HG03378 (cell line): Measurements from ENCODE around the gene RFPL2.
"Not testable (repeated sequence)": the region's sequence is repeated elsewhere in the genome, so short reads cannot be mapped to it uniquely, and the experiment has no call there.

Source experiments
- ATAC-seq: cut with Tn5 transposase; IDR thresholded peaks from one replicate; pipeline ENCODE4 v1.9.1; 2021; ENCODE audit warnings: mild to moderate bottlenecking, moderate library complexity; ENCODE audit not compliant: unreplicated experiment

Gene RFPL2

DNA sequence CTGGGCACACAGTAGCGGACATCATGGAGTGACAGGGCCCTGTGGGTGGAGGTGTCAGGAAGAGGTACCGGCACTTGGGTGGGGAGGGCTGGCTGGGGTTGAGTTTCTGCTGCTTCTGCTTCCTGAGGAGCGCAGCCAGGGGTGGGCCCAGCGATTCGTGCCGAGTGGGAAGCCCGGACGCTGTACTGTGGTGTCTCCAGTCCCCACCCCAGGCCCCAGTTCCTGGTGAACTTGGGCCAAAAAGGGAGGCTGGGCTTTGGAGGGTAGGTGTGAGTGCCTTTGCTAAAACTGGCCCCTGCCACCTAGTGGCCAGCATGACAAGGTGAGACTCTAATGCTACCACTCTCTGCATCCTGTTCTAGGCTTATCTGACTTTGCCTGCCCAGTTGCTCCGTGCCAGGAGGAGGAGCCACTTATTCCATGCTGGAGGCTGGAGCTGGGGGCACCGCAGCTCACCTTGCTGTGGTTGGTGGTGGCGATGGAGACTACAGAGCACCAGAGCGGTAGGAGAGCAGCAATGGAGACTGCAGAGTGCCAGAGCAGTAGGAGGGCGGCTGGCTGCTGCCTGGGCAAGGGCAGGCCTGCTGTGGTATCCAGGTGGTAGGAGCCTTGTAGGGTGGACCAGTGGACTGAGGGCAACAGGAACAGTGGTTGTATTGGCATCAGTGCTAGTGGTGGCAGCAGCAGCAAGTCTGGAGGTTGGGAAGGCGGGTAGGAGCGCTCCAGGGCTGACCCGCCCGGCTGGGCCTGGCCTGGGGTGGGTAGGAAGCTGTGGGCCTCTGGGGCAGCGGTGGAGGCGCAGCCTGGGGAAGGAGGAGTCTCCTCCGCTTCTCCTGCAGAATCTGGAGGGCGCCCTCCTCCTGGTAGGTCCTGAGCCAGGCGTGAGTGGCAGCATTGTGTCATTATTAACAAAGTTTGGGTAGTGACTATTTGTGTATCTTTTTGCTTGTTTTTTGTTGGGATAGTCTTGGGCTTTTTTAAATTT lies 2.2 kb upstream of the RFPL2 start:
- no peak for ATAC-seq

GRCh38 chr22:32205974-32206773 lies 1.3 kb upstream of the RFPL2 start:
- no peak for ATAC-seq

GRCh38 chr22:32204040-32204855 lies 625 bp downstream of the RFPL2 start:
- no peak for ATAC-seq

DNA sequence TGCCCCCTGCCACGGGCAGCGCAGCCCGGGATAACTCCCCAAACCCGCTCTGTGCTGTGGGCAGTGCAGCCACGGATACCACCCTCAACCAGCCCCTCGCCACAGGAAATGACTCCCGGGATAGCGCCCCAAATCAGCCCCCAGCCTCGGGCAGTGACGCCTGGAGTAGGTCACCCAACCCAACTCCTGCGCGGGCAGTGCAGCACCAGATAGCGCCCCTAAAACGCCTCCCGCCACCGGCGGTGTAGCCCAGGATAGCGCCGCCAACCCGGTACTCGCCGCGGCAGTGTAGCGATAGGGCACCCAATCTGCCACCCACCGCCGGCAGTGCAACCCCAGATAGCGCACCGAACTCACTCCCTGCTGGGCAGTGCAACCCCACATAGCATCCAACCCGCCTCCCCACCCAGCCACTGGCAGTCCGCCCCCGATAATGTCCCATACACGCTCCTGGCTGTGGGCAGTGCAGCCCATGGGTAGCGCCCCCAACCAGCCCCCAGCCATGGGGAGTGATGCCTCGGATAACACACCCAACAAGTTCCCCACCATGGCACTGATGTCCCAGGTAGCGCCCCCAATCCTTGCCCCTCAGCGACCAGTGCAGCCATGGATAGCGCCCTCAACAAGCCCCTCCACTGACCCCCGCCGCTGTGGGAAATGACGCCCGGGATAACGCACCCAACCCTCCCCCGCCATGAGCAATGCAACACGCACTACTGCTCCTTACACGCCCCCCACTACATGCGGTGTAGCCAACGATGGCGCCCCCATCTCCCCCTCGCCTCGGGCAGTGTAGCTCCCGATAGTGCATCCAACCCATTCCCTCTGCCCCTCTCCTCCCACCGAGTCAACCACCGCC lies 1.5 kb downstream of the RFPL2 start:
- no peak for ATAC-seq

DNA sequence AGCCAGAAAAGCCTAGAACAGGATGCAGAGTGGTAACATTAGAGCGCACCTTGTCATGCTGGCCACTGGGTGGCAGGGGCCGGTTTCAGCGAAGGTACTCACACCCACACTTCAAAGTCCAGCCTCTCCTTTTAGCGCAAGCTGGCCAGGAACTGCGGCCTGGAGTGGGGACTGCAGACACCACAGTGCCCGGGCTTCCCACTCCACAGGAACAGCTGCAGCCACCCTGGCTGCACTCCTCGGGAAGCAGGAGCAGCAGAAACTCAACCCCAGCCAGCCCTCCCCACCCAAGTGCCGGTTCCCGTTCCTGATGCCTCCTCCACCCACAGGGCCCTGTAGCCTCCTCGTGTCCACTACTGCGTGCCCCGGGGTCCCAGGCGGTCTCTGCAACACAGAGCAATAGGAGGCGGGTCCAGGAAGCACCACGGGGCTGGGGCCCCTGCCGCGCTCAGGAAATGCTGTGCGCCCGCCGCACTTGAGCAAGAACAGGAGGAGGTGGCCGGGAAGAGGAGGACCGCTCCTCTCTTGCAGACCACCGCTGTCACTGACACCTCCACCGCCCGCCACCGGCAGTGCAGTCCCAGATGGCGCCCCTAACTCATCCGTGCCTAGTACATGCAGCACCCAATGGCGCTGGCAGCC lies 2.2 kb downstream of the RFPL2 start:
- no peak for ATAC-seq

- no peak for ATAC-seq
Observed at GRCh38 chr22:32202161-32202538, 2.7 kb downstream of the RFPL2 start.

DNA sequence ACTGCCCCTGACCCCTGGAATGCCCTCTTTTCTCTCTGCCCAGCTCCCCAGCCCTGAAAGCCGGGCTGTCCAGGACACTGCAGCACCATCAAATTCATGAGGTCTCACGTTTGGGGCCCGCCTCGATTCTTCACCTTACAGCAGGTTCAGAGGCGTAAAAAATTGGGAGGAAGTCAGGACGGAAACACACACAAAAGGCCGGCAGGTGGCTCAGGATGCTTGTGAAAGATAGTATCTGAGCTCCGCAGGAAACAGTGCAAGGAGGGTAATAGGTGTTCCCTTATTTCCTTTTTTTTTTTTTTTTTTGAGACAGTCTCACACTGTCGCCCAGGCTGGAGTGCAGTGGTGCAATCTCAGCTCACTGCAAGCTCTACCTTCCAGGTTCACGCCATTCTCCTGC lies 4.1 kb downstream of the RFPL2 start:
- ATAC-seq: no peak

DNA sequence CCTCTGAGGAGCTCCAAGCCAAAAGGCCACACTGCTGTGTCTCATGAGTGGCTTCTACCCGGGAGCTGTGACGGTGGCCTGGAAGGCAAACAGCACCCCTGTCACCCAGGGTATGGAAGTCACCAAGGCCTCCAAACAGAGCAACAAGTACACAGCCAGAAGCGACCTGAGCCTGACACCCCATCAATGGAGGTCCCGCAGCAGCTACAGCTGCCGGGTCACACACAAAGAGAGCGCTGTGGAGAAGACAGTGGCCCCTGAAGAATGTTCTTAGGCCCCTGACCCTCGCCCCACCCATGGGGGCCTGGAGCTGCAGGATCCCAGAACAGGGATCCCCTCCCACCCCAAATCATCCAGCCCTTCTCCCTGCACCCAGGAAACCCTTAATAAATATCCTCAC lies 4.9 kb downstream of the RFPL2 start:
- no peak for ATAC-seq

GRCh38 chr22:32199341-32199740 lies 5.5 kb downstream of the RFPL2 start:
- ATAC-seq: no peak

- ATAC-seq: not testable (repeated sequence)
Observed at GRCh38 chr22:32197553-32198226, 7.2 kb downstream of the RFPL2 start.

GRCh38 chr22:32195900-32196299 lies 9.0 kb downstream of the RFPL2 start:
- ATAC-seq: not testable (repeated sequence)

- not testable (repeated sequence) for ATAC-seq
Observed at GRCh38 chr22:32193346-32193745, 11.5 kb downstream of the RFPL2 start.

DNA sequence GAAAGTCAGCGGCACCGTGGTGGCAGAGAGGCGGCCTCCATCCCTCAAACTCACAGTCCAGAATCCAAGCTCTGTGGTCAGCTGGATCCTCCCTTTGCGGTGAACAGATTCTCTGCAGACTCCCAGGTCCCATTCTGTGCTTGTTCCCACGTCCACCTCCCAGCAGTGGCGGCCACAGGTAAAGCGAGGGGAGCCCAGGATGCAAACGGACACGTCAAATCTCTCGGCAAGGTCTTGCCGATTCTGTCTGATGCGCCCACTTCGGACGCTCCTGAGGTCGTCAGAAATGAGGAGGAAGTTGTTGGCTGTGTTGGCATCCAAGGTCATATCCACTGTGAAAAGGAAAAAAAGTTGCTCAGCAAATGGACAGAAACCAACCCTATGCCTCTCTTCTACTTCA lies 13.9 kb downstream of the RFPL2 start:
- not testable (repeated sequence) for ATAC-seq

DNA sequence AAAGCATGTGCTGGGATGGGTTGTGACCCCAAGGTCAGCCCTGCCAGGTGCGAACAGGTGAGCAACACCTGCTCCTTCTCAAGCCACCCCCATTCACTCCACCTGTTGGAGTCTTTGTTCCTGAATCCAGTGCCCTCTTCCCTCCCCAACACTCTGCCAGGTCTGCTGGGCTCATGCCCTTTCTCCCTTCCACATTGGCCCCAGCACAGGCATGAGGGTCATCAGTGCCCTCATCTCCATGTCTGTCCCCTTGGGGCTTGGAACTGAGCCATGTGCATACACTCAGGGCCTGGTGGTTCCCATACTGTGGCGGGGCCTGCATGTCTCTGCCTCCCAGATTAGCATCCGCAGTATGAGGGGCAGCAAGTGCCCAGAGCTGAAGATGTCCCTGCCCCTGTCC lies 19.1 kb downstream of the RFPL2 start:
- ATAC-seq: no peak

DNA sequence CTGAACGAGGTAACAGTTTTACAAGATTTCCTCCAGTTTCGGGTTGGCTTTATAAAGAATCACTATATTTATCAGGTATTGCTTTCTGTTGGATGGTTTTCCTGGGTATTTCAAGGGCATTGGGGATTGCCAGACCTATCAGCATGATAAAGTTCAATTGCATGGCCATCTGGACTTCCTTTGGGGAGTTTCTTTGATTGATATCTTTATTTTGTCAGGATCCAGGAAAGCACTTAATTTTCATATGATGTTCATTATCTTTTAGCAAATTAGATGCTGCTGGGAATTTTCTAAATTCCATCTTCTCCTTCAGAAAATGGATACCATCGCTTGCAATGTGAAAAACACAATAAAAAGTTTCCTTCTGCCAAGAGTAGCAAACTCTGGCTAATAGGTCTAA lies 21.2 kb downstream of the RFPL2 start:
- no peak for ATAC-seq

DNA sequence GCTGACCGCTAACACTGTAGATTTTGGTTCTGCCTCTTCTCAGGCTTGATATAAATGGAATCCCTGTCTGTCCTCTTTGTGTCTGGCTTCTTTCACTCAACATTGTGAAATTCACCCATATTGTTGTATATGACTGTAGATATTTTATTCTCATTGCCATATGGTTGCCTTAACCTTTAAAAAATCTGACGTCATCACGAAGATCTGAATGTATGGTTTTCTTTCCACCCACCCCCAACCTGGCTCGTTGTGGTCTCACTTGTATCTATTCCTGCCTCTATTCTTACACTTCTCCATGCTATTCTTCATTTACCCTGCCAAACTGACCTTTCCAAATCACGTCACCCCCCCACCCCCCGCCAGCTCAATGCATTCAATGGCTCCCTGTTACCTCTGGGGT lies 23.8 kb downstream of the RFPL2 start:
- ATAC-seq: no peak

DNA sequence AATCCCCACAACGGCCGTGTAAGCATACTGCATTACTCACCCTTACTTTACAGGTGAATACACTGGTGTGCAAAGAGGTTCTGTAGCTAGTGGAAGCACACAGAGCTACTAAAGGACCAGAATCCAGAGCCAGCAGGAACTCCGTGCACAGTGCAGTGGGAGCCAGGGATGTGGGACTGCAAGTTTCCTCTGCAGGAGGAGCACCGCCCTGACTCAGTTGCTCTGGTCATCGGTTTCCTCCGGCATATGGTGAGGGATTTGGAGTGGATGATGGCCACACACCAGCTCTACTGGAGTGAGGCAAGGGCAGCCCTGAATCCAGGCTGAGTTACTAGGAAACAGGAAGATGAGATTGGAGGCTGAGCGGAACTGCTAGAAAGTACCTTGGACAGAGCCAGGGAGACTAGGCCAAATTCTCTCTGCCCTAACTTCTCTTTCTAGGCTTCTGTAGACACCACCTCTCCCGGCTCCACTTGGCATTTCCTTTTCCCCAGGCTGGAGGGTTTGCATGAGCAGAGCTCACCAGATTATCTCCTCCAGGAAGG lies 27.6 kb downstream of the RFPL2 start:
- no peak for ATAC-seq

DNA sequence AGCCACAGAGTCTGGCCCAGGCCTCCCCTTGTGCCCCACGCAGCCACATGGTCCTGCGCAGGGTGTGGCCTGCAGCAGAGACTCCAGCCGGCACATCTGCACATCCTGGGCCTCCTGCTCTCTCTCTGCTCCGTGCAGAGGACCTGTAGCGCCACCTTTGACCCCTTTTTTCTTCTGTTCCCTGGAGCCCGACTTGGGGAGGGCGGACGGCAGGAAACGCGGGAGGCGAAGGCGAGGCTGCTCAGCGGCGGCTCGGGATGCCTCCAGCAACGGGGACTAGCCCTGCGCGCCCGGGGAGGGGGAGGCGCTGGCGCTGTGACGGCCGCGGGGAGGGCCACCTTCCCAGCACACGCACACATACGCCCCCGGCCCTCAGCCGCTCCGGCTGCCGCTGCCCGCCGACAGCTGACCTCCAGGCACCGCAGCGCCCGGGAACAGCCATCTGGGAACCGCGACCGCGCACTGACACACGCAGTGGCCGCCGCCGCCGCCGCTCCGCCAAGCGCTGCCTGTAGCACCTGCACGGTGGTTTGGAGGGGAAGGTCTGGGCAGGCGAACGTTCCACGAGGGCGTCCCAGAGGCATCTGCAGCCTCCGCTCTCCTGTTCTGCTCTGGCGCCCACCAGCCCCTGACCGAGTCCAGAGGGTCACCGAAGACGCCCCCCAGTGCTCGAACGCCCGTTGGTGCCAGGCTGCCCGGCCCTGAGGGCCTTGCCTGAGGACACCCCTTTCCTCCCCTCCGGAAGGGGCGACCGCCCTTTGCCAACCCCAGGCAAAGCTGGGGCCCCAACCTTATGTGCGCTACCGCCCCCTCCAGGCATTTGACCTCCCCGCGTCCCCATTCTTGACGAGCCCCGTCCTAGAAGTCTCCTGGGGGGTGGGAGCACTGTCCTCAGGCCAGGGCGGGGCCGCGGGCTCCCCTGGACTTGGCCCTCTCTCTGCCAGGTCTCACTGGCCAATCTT lies 28.9 kb downstream of the RFPL2 start:
- no peak for ATAC-seq
